Muscle layer of duodenum (tissue), 2 donors: ENCODE measurements around the gene PADI4.

Experiments
- H3K27ac ChIP-seq: one replicate; pipeline ENCODE4 v1.7.0; 2013; ENCODE audit warnings: mild to moderate bottlenecking, low read length
- H3K27me3 ChIP-seq: one replicate; pipeline ENCODE4 v1.7.0; 2013; ENCODE audit warnings: low read depth, mild to moderate bottlenecking, control low read depth, low read length
- H3K36me3 ChIP-seq, 2 donors: one replicate each; pipeline ENCODE4 v1.7.0; 2013; ENCODE audit warnings: low read length in 2 of 2, control low read depth in 1 of 2, mild to moderate bottlenecking in 1 of 2; ENCODE audit not compliant: insufficient read depth in 2 of 2, control insufficient read depth in 1 of 2
- H3K4me1 ChIP-seq, 2 donors: one replicate each; pipeline ENCODE4 v1.7.0; 2013; ENCODE audit warnings: low read length in 2 of 2, mild to moderate bottlenecking in 2 of 2, control low read depth in 1 of 2, moderate library complexity in 1 of 2; ENCODE audit not compliant: insufficient read depth in 2 of 2, control insufficient read depth in 1 of 2
- H3K4me3 ChIP-seq, 2 donors: one replicate each; pipeline ENCODE4 v1.7.0; 2013; ENCODE audit warnings: low read length in 2 of 2, low read depth in 1 of 2, mild to moderate bottlenecking in 1 of 2
- H3K9me3 ChIP-seq, 2 donors: one replicate each; pipeline ENCODE4 v1.7.0; 2013; ENCODE audit warnings: low read length in 2 of 2, control low read depth in 1 of 2, mild to moderate bottlenecking in 1 of 2; ENCODE audit not compliant: control insufficient read depth in 1 of 2
- donor health status: healthy.

The PADI4 gene

GRCh38 chr1:17305576-17306095 is 2.4 kb upstream of the PADI4 start:
- Histone ChIP-seq H3K4me3 (no peak overlapping the region), H3K4me1 (no peaks in the 10 kb centered on the region), H3K27ac (no peak overlapping the region), H3K27me3 (peaks cover 7% of the 10 kb centered on the region), H3K9me3 (peaks cover 0 to 16% of the 10 kb centered on the region in 2 donors), H3K36me3 (no peaks in the 10 kb centered on the region)

GRCh38 chr1:17306407-17306806 is 1.6 kb upstream of the PADI4 start:
- Histone ChIP-seq H3K27me3 (peaks cover 7% of the 10 kb centered on the region), H3K27ac (no peak overlapping the region), H3K9me3 (peaks cover 0 to 13% of the 10 kb centered on the region in 2 donors), H3K4me3 (no peak overlapping the region), H3K36me3 (no peaks in the 10 kb centered on the region), H3K4me1 (no peaks in the 10 kb centered on the region)

GRCh38 chr1:17306921-17307320 is 1.1 kb upstream of the PADI4 start:
- H3K4me1 ChIP-seq, result no peaks in the 10 kb centered on the region
- no peak overlapping the region for H3K4me3 ChIP-seq
- H3K36me3 ChIP-seq, result no peaks in the 10 kb centered on the region
- H3K9me3 ChIP-seq, result peaks cover 0 to 11% of the 10 kb centered on the region in 2 donors
- H3K27ac ChIP-seq, result no peak overlapping the region
- peaks cover 7% of the 10 kb centered on the region for H3K27me3 ChIP-seq

DNA sequence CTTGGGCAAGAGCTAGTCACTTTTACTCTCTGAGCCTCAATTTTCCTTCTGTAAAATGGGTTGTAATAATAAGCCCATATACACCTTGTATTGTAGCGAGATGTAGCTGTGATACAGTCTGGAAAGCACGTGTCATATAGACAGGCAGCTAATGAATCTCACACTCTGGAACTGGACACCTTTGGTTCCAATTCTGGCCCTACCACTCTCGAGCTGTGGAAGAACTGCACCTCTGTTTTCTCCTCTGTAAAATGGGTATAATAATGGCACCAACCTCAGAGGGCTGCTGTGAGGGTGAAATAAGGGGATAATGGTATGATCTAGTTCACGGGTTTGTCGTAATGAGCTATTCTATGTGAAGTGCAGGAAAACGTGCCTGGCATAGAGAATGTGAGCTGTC is 668 bp upstream of the PADI4 start:
- Histone ChIP-seq H3K4me1 (no peaks in the 10 kb centered on the region), H3K27ac (no peak overlapping the region), H3K27me3 (peaks cover 7% of the 10 kb centered on the region)

GRCh38 chr1:17308593-17308992 is 596 bp downstream of the PADI4 start:
- Histone ChIP-seq H3K9me3 (no peaks in the 10 kb centered on the region), H3K4me3 (no peak overlapping the region), H3K4me1 (no peaks in the 10 kb centered on the region), H3K27me3 (peaks cover 7% of the 10 kb centered on the region), H3K27ac (no peak overlapping the region), H3K36me3 (no peaks in the 10 kb centered on the region)

More for the DNA sequence above, 668 bp upstream of the PADI4 start:
- Histone ChIP-seq H3K36me3 (no peaks in the 10 kb centered on the region), H3K4me3 (no peak overlapping the region), H3K9me3 (peaks cover 0 to 7% of the 10 kb centered on the region in 2 donors)

DNA sequence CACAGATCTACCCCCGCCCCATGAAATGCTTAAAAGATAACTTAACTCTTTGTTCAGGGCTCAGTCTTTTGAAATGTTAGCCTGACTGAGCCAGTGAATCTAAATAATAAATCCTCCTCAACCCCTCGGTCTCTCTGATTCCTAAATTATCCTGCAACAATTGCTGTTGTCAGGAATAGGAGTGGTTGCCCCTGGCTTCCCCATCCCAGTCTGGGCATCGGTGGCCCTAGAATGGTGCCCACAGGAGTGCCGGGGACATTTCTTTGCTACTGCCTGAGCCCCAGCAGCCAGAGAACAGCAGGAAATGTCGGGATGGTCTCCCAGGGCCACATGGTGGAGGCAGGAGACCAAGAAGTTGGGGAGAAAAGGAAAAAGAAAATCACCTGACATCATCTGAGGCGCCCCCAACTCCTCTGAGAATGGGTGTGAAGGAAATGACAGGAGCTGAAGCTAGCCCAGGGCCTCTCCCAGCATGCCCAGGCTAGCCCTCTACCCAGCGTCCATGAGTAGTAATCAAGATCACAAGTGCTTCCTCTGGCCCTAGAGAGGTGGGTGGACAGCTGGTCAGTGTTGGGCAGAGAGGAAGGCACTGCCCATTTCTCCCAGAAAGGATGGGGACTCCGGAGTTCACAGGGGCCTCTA is 1.6 kb downstream of the PADI4 start:
- Histone ChIP-seq H3K27ac (no peak overlapping the region), H3K9me3 (no peaks in the 10 kb centered on the region), H3K4me3 (no peak overlapping the region), H3K27me3 (peaks cover 7% of the 10 kb centered on the region), H3K36me3 (no peaks in the 10 kb centered on the region), H3K4me1 (no peaks in the 10 kb centered on the region)

DNA sequence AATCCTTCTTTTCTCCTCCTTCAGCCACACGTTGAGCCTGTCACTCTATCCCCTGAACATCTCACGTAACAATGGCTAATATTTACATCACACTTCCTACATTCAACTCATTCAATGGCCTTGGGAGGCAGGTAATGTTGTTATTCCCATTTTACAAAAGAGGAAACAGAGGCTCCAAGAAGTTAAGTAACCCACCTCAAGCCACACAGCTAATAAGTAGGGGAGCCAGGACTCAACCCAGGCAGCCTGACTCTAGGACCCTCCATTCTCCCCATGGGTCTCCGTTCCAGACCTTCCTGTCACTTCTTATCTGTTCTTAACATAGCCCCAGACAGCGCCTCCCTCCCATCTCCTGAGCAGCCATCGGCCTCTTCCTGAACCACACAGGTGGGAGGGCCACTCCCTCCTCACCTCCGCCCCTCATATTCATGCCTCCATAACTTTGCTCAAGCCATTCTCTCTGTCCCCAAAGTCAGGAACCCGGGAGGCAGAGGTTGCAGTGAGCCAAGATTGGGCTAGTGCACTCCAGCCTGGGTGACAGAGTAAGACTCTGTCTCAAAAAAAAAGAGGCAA is 2.2 kb downstream of the PADI4 start:
- Histone ChIP-seq H3K9me3 (no peaks in the 10 kb centered on the region), H3K27ac (no peak overlapping the region), H3K27me3 (peaks cover 7% of the 10 kb centered on the region)

GRCh38 chr1:17313530-17314309 is 5.7 kb downstream of the PADI4 start:
- no peak overlapping the region for H3K27ac ChIP-seq
- no peaks in the 10 kb centered on the region for H3K9me3 ChIP-seq
- no peak overlapping the region for H3K4me3 ChIP-seq
- no peaks in the 10 kb centered on the region for H3K36me3 ChIP-seq
- no peaks in the 10 kb centered on the region for H3K27me3 ChIP-seq
- H3K4me1 ChIP-seq, result no peaks in the 10 kb centered on the region

More for the DNA sequence above, 2.2 kb downstream of the PADI4 start:
- Histone ChIP-seq H3K4me3 (no peak overlapping the region), H3K4me1 (no peaks in the 10 kb centered on the region), H3K36me3 (no peaks in the 10 kb centered on the region)

DNA sequence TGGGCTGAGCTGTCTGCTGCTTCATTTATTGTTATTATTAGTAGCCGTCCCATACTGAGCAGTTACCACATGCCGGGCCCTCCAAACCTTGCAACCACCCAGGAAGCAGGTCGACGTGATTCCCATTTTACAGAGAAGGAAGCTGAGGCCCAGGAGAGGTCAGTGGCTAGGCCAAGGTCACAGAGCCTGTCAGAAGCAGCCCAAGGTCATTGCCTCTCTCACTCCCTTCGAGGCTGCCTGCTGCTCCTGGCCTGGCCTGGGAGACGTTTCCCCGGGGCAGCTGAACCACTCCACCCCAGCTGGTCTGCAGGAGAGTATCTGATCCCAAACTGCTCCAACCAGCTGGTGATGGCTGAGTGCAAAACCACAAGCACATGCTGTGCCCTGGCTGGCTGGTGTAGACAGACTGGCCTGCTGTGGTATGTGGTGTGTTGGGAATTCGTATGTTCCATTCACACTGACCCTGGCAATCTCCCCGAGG is 6.5 kb downstream of the PADI4 start:
- no peaks in the 10 kb centered on the region for H3K36me3 ChIP-seq
- no peaks in the 10 kb centered on the region for H3K4me1 ChIP-seq
- no peak overlapping the region for H3K27ac ChIP-seq
- H3K4me3 ChIP-seq, result no peak overlapping the region
- H3K9me3 ChIP-seq, result no peaks in the 10 kb centered on the region
- H3K27me3 ChIP-seq, result no peaks in the 10 kb centered on the region

DNA sequence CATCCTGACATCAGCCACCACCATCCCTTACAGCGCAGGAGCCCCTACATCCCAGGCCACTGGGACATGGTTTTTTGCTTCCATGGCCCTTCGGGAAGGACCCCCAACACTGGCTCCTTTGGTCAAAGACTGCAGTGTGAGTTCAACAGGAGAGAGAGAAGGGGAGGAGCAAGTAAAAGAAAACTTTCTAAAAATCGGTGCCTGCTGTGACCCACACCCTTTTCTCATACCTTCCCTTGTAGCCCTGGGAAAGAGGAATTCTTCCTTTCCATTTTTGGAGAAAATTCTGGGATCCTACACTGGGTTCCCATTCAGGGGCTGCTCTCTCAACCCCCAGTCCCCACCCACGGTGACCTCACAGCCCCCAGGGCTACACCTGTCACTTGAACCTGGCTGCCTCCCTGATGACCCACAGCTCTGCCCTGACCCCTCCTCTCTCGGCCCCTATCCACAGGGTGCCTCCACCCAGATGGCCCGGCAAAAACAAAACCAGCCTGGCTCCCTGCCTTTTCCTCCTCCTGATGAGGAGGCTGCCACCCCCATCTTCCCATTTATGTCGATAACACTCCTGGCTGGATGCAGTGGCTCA is 7.6 kb downstream of the PADI4 start:
- H3K4me1 ChIP-seq, result no peaks in the 10 kb centered on the region
- H3K27me3 ChIP-seq, result no peaks in the 10 kb centered on the region
- H3K36me3 ChIP-seq, result no peaks in the 10 kb centered on the region
- no peak overlapping the region for H3K27ac ChIP-seq
- H3K9me3 ChIP-seq, result peaks cover 0 to 4% of the 10 kb centered on the region in 2 donors
- no peak overlapping the region for H3K4me3 ChIP-seq

- H3K27ac ChIP-seq, result no peak overlapping the region
- no peaks in the 10 kb centered on the region for H3K4me1 ChIP-seq
- no peaks in the 10 kb centered on the region for H3K27me3 ChIP-seq
- no peaks in the 10 kb centered on the region for H3K36me3 ChIP-seq
- no peak overlapping the region for H3K4me3 ChIP-seq
- H3K9me3 ChIP-seq, result peaks cover 0 to 4% of the 10 kb centered on the region in 2 donors
These were observed 8.7 kb downstream of the PADI4 start for GRCh38 chr1:17316704-17317103.
